ENCODE results near the gene POLR2L.

Gene POLR2L

DNA sequence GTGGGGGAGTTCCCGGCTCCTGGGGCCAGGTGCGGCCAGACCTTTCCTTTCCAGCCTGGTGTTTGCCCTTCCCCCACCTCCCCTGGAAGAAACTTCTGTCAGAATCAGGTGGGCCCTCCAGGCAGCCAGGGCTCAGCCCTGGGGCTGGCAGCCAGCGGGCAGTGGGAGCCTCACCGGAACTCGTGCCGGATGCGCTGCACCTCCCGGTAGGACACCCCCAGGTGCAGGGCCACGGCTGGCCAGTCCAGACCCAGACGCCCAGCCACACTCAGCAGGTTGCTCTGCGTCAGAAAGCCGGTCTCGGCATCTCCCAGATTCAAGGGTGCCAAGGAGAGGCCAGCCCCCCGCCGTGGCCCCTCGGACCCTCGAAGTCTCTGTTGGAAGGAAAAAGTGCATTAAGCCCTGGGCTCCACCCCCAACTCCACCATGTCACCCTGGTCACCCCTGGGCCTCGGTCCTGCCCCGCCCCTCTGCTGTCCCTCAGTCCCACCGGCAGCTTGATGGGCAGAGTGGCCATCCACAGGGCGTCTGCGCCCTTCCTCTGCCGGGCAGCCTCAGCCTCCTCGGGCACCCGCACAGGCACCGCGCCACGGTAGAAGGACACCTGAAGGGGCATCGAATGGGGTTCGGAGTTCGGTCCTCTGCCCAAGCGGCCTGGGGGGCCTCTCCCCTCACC lies 42.5 kb downstream of the POLR2L start:
- in situ Hi-C loops (cut with MboI; ENCODE audit: low sequenced_read_pairs) = no loop called here

DNA sequence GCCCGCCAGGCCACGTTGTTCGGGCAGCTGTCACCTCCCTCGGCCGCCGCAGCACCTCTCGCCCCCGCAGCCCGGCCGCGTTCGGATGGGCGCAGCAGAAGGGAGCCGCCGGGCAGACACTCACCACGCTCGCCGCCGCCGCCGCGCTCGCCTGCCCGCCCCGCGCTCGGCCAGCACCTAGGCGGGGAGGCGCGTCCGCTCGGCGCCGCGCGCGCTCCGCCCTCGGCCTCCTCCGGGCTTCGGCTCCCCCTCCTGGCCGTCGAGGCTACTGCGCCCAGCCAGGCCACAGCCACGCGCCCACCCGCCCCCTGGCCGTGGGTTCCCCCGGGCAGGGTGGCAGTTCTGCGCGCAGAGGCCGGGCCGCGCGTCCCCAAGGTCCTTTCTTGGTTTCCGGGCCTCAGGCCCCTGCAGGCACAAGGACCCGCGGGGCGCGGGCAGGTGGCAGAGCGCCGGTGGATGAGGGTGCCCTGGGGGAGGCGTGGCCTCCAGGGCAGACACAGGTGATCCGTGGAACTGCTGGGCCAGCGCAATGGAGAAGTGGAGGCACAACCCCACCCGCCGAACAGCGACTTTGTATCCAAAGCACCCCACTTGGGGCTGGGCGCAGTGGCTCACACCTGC lies 44.1 kb downstream of the POLR2L start, which contains the start of gene SLC25A22:
Gene SLC25A22 (minus strand): TSS at position 189 of the 621 bp plus-strand sequence. CDS start 3,275 bp downstream, outside the sequence.
- in situ Hi-C loops (cut with MboI; ENCODE audit: low sequenced_read_pairs) = no loop called here

DNA sequence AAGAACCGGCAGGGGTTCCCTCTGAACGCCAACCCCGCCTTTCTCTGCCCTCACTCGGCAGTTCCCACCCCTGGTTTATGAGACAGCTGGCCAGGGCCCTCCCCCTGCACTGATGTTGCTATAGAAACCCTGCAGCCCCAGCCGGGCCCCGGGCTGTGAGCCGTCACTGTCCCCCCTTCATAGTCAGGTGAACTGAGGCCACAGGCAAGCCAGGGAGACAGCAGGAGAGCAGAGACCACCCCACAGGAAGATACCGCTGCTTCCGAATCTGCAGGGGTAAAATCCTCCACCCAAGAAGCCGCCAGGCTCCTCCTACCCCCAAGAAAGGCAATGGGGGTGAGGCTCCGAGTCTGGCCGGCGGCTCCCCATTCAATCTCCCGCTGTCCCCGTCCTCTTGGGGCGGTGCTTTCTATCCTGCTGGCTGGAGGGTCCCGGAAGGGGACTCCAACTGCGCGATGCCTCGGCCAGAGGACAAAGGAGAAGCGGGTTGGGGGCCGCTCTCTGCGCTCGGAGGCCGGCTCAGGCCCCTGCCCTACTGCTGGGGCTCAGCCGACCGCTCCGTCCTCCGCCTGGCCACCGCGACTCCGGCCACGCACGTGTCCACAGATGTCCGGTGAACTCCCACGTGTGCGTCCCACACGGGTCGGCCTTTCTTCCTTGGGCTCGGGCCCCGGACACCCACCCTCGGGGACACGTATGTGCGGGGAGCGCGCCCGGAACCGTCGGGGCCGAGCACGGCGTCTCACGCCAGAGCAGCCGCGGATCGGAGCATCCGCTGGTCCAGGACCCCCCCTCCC lies 44.8 kb downstream of the POLR2L start:
- in situ Hi-C loops (cut with MboI; ENCODE audit: low sequenced_read_pairs) = no loop called here

DNA sequence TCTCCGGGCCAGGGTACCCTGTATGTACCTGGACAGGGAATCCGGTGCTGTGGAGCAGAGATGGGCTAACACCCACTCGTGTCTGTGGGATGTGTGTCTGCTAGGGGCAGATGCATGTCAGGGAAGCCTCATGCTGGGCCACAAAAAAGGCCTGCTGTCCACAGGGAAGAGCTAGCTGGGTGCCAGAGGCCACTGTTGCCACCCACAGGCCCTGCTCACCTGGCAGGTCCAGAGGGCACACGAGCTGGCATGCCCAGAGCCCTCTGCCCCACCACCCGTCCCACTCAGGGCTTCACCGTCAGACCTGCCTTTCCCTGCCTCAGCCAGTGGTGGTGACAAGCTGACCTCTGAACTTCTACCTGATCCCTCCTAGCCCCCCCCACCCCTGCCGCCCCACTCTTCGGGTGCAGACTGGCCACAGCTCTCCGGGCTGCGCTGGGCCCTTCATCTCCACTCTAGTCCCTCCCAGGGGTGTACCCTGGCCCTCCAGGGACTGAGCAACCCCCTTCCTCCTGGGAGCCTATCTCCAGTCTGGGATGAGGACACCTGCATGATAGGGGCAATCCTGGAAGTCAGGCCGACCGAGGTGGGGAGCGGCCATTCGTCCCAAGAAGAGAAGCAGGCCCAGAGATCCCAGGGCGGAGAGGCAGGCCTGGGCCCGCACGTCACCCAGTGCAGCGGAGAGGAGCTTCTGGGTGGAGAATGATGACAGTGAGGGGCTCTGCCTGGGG lies 45.6 kb downstream of the POLR2L start:
- in situ Hi-C loops (cut with MboI; ENCODE audit: low sequenced_read_pairs) = no loop called here

DNA sequence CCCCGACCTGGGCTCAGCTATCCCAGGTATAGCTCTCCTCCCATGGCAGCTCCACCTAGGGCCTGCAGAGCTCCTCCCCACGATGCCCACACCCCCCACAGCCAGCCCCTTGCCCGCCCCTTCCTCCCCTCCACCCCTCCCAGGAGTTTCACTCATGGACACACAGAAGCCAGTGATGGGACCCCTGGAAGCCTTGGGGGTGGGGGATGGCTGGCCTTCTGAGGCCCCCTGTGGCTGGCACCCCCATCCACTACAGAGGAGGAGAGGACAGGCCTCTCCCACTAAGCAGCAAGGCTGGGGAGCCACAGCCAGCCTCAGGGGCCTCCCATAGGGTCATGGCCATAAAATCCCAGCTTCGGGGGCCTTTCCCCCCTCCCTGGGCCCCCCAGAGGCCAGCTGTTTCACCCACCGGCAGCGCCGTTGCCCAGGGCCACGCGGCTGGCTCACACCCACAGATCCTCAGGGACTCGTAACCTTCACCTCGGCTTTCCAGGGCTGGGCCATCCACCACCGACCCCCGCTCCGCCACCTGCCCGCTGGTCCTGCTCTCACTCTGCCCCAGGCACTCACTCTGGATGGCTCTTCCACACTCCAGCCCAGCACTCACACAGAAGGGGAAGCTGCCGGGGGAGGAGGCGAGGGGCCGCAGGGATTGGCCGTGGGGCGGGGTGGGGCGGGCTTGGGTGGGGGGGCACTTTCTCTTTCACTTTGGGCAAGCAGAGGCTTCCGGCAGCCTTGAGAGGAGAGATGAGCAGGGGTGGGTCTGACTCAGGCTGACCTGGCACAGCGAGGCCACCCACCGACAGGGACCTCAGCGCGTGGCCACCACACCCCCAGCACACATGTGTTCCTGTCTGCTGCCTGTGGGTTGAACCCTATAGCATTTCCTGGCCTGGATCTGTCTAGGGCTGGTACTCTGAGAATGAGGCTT lies 46.4 kb downstream of the POLR2L start:
- in situ Hi-C loops (cut with MboI; ENCODE audit: low sequenced_read_pairs) = no loop called here

DNA sequence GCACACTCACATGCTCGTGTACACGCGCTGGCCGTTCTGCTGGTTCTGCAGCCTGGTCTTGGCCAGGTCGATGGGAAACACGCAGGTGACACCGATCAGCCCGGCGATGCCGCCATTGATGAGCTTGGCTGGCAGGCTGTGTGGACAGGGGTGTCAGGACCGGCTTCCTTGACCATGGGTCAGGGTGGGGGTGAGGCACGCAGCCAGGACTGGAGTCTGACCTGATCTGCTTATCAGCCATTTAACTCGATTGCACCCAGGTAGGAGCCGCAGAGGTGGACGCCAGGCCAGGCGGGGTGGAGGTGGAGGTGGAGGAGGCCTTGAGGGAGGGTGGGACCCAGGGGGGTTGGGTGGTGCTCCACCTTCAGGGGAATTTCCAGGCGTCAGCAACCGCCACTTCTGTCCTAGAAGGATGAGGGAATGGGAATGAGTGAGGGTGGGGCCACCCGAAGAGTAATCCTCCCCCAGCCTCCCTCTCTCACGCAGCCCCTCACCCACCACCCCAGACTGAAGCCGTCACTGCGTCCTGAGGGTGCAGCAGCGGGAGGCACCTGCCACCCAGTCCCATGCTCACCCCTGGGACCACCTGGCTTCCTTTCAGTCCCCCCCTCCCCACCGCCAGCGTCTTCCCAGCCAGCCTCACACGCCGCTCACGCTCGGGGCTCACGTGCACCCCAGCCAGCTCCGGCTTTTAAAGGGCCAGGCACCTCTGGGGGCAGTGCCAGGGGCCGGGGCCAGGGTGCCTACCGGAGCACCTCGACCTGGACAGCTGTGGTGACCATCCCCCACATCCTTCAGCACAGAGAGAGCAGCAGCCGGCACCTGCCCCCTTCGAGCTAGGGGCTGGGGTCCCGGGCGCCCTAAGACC lies 47.3 kb downstream of the POLR2L start:
- in situ Hi-C loops (cut with MboI; ENCODE audit: low sequenced_read_pairs) = no loop called here

DNA sequence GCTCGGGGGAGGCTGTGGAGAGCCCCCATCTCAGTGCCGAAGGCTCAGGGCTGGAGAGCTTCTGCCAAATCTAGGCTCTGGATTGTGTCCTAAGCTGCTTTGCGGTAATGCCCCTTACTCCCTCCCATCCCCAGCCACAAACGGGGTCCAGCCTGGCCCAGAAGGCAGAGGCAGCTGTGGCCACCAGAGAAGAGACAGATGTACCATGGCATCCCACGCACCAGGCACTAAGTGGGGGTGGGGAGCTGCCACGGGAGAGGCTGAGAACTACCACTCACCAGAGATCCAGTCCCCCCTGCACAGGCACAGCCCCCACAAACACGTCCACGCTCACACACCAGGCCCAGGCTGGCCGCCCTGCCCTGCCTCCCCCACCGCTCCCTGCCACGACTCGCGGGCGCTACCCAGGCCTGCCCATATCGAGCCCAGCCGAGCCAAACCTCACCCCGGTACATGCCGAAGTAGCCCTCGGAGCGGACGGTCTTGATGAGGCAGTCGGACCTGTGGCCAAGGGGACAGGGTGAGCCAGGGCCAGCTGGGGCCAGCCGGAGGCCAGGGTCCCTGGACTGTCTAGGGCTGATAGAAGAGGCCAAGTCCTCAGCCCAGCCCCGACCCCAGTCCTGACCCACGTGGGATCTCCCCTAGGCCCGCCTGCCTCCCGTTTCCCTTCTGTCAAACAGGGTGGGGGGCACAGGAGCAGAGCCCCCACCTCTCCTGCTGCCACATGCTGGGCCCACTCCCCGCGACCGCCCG lies 48.1 kb downstream of the POLR2L start:
- in situ Hi-C loops (cut with MboI; ENCODE audit: low sequenced_read_pairs) = no loop called here

DNA sequence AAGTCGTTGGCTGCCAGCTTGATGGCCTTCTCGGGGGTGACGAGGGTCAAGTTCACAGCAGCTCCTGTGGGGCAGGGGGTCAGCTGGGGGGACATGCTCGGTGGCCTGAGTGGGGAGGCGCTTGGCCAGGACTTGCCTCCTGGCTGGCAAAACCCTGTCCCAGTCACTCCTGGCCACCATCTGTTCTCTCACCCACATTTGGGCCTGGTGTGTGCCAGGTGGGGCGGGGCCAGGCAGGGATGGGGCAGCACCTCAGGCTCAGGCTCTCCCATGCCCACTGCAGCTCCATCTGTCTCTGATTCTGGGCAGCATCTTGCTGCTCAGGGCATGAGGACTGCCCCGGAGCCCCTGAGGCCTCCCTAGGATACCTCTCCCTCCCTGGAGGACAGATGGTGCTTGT lies 48.8 kb downstream of the POLR2L start:
- in situ Hi-C loops (cut with MboI; ENCODE audit: low sequenced_read_pairs) = no loop called here

DNA sequence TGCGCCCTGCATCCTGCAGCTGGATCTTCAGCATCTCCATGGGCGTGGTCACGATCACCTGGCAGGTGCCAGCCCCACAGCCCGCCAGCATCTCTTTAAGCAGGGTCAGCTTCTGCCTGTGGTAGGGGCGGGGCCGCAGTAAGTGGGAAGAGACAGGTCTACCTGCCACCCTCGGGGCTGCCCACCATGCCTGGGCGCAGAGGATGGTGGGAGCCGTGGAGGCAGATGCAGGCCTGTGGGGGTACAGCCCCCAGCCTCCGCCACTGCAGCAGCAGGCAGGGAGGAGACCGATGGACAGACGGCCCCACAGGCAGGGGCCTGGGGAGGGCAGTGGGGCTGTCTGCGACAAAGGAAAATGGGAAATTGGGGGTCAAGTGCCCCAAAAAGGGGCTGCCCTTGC lies 49.5 kb downstream of the POLR2L start:
- in situ Hi-C loops (cut with MboI; ENCODE audit: low sequenced_read_pairs) = no loop called here

DNA sequence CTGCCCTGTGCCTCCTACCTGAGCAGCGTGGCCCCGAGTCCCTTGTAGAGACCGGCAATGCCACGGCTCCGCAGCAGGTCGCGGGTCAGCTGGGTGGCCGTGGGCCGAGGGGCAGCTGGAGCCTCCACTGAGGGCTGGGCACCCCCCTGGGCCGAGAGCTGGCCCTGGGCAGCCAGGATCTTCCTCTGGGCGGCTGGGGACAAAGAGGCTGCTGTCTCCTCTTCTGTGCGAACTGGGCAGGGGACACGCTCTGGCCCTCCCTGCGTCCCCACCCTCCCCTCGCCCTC lies 49.9 kb downstream of the POLR2L start:
- in situ Hi-C loops (cut with MboI; ENCODE audit: low sequenced_read_pairs) = no loop called here

DNA sequence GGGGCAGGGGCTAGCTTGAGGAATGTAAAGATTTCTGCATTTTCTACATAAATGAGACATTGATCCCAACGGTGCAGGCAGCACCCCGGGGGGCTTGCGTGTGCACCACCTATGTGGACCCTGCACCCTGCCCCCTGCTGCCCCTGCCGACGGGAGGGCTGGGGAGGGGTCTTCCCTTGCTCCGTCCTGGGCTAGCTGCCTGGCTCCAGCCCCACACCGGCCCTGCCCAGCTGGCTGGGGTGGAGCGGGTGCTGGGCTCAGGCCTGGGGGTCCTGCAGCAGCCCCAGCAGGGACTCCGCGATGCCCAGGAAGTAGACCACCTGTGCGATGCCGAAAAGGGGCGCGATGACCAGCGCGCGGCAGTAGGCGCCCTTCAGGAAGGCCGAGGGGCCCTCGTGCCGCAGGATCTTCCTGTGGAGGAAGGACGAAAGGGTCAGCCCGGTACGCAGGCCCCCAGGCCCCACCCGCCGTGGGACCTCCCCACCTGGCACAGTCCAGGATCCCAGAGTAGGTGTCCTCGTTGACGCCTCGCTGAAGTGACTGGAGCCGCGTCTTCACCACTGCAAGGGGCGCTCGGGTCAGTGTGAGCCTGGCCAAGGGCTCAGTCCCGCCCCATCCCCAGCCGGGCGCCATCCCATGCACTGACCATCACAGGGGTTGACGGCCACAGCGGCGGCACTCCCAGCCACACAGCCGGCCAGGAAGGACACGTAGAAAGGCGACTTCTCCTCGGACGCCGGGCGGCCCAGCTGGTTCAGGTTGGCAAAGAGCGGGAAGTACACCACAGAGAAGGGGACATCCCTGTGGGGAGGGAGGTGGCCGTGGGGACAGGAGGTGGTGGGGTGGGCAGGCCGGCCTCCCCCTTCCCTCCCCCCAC lies 50.4 kb downstream of the POLR2L start:
- in situ Hi-C loops (cut with MboI; ENCODE audit: low sequenced_read_pairs) = no loop called here

DNA sequence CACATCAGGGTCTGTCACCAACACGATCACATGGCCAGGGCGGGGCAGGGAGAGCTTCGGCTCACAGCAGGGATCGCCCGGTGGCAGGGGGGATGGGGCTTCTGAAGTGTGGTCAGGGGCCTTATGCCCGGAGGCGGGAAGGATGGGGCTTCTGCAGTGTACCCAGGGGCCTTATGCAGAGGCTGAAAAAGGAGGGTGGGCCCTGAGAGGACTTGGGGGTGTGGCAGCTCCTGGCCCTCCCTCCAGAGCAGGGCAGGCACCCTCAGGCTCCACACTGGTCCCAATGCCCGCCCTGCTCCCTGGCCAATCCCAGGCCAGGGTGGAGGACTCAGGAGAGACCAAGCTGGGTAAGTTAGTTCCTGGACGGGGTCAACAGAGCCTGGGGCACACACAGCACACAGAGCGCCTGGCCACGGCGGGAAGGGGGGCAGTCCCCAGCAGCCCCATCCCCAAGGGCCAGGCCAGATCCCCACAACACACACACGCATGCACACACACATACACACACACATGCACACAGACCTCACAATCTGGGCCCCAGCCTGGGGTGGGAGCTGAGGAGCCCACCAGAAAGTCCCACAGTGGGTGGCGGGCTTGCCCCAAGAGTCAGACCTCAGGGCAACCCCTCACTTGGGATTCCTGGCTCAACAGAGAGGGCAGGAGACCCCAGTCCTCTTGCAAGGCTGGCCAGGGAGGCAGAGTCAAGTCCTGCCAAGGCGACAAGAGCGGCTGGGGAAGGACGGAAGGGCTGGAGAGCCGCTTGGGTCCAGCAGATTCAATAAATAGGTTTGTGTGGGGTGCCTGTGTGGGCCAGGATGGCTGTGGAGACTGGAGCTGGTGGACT lies 51.4 kb downstream of the POLR2L start:
- in situ Hi-C loops (cut with MboI; ENCODE audit: low sequenced_read_pairs) = no loop called here

DNA sequence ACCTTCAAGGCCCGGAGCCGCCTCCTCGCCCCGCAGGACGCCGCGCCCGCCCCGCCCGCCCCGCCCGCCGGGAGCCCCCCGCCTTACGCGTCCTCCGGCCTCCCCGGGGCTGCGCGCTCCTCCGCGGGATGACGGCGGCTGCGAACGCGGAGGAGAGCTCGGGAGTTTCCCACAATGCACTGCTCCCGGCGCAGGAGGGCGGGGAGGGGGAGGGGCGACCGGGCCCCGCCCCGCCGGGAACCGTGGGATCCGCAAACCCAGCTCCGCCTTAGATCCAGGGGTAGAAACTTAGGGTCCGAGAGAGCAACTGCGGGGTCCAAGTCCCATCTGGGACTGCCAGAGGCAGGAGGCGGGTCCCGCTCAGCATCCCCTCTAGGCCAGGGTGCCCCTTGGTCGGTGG lies 52.4 kb downstream of the POLR2L start, which contains the start of gene CEND1:
Gene CEND1 (minus strand): TSS at position 148 of the 400 bp plus-strand sequence. CDS start 1,514 bp downstream, outside the sequence.
- in situ Hi-C loops (cut with MboI; ENCODE audit: low sequenced_read_pairs) = no loop called here

Measured in HL-60/S4 treated with retinoic acid at 250 ng/mL for 4 days and 3 days (cell line).